ENCODE data around the gene PPP4R4.

The PPP4R4 gene

DNA sequence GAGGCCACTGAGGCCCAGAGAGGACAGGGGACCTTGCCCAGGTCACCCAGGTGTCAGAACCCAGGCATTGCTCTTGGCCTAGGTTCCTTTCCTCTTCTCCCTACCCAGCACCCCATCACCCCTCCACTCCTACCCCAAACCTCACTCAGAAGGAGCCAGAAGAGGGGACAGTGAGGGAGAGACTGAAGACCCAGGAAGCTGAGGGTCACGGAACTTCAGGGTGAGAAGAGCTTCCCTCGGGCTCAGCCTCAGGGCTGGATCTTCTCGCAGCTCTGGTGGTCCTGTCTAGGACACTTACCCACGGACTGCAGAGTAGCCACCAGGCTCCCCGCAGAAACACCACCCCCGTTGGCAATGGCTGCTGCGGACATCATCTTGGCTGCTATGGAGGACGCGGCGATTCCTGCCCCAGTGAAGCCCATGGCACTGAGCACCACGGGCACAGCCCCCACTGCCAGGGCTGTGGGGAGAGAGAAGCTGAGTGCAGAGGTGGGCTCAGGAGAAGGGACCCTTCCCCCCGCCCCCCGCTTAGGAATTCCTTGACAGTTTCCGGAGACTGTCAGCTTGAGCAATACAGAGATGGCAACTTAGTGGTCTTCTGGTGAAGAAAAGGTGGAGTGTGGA lies 45.8 kb upstream of the PPP4R4 start:
- no peak for DNase-seq (ENCODE audit: low spot score)
- Histone ChIP-seq H3K4me3 (peak overlapping the region; percentile 77), H3K27ac (peak overlapping the region in 1 of 2 donors; percentile 87)
- TF ChIP-seq, protein P1, sequence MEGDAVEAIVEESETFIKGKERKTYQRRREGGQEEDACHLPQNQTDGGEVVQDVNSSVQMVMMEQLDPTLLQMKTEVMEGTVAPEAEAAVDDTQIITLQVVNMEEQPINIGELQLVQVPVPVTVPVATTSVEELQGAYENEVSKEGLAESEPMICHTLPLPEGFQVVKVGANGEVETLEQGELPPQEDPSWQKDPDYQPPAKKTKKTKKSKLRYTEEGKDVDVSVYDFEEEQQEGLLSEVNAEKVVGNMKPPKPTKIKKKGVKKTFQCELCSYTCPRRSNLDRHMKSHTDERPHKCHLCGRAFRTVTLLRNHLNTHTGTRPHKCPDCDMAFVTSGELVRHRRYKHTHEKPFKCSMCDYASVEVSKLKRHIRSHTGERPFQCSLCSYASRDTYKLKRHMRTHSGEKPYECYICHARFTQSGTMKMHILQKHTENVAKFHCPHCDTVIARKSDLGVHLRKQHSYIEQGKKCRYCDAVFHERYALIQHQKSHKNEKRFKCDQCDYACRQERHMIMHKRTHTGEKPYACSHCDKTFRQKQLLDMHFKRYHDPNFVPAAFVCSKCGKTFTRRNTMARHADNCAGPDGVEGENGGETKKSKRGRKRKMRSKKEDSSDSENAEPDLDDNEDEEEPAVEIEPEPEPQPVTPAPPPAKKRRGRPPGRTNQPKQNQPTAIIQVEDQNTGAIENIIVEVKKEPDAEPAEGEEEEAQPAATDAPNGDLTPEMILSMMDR (IDR thresholded peaks at IDR 0.05): no peak

DNA sequence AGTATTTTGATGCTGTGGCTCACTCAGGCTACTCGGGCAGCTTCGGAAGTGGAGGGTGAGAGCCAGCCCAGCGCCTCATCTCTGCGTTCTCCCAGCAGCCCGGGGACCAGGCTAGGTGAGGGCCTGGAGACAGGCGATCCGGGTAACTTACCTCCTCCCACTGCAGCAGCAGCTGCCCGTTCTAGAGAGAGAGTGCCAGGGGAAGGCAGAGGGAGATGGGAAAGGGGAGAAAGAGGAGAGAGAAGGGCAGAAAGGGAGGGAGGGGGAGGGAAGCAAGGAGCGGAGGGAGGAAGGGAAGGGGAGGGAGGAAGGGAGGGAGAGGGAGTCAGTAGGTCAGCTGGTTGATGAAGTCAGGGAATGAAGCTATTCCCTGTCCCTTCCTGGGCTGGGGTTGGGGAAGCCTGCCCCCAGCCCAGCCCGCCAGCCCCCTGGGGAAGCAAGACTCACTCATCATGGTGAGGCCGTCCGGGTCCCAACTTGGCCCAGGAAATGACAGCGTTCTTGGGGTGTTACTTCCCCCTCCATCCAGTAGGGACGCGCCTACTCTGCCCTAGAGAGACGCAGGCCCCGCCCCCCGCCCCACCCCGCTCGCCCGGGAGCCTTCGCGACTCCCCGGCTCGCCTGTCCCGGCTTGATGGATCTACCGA lies 44.9 kb upstream of the PPP4R4 start, which contains the start of gene IFI27L2:
Gene IFI27L2, minus strand, starts transcription at position 494 of the 647 bp plus-strand sequence. Its CDS starts 40 bp downstream, at position 454.
- DNase-seq (ENCODE audit: low spot score): peak; percentile 85
- TF ChIP-seq, protein P1 (IDR thresholded peaks at IDR 0.05): no peak
- H3K27ac ChIP-seq: peak within 1 kb of the TSS; percentile 80 to 87
- peak within 1 kb of the TSS; percentile 77 for H3K4me3 ChIP-seq

DNA sequence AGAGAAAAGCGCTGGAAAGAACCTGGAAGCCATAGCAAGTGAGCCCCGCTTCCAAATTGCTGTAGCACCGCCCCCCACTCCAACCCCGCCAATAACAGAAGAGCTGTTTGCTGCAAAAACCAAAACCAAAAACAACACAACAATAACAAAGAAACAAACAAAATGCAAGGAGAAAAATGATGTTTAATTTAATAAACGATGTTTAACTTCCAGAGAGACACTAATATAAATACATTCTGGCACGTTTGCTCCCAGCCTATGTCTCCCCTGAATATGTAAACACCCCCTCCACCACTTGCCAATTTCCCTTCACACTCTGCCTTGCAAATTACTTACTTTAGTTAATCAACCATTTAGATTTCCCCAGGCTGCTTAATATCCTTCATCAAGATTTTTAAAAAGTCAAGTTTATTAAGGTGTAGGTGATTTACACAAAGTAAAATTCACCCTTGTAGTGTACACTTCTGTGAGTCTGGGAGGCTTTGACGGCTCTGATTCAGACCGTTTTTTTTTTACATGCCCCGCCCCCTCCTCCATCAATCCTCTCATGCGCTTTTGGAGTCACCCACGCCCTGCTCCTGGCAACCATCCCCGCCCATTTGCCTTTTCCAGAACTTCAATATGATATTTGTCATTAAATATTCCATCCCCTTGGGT lies 44.2 kb upstream of the PPP4R4 start:
- peak; percentile 69 for DNase-seq (ENCODE audit: low spot score)
- Histone ChIP-seq H3K4me3 (peak overlapping the region; percentile 77), H3K27ac (peak overlapping the region; percentile 80 to 87)
- TF ChIP-seq, protein P1 (IDR thresholded peaks at IDR 0.05): no peak

DNA sequence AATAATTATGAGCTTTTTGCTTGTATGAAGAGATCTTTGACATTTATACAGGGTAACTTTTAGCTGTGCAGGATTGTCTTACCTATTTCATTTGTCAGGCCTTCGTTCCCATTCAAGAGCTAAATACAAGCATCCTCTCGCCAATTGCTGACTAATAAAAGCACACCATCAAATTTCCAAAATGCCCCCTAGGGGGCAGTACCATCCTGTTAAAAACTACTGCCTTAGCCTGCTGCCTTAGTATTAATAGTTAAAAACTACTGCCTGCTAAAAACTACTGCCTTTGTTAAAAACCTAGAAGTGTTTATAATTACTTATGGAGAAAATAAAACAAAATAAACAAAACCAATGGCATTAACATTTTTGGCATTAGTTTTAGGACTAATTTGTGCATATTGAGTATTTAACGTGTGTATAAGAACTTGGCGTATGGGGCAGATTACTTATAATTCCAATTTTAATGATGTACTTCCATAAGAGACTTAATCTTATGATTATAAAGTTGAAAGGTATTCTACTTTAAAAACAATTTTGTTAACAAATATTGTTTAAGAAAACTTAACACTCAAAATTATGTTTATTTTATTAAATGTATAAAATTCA lies 41.7 kb upstream of the PPP4R4 start:
- DNase-seq (ENCODE audit: low spot score): peak; percentile 36
- TF ChIP-seq, protein P1 (IDR thresholded peaks at IDR 0.05): peak; percentile 63
- no peak overlapping the region for H3K4me3 ChIP-seq
- no peak overlapping the region for H3K27ac ChIP-seq

DNA sequence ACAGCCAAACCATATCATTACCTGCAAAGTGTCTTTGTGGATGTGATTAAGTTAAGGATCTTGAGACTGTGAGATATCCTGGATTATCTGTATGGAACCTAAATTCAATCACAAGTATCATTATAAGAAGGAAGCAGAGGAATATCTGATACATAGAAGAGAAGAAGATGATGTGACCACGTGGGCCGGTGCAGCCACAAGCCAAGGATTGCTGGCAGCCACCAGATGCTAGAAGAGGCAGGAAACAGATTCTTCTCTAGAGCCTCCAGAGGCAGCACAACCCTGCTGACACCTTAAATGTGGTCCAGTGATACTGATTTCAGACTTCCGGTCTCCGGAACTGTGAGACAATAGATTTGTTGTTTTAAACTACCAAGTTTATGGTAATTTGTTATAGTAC lies 38.6 kb upstream of the PPP4R4 start:
- TF ChIP-seq, protein P1 (IDR thresholded peaks at IDR 0.05): no peak
- DNase-seq (ENCODE audit: low spot score): no peak
- Histone ChIP-seq H3K27ac (no peak overlapping the region), H3K4me3 (no peak overlapping the region)

DNA sequence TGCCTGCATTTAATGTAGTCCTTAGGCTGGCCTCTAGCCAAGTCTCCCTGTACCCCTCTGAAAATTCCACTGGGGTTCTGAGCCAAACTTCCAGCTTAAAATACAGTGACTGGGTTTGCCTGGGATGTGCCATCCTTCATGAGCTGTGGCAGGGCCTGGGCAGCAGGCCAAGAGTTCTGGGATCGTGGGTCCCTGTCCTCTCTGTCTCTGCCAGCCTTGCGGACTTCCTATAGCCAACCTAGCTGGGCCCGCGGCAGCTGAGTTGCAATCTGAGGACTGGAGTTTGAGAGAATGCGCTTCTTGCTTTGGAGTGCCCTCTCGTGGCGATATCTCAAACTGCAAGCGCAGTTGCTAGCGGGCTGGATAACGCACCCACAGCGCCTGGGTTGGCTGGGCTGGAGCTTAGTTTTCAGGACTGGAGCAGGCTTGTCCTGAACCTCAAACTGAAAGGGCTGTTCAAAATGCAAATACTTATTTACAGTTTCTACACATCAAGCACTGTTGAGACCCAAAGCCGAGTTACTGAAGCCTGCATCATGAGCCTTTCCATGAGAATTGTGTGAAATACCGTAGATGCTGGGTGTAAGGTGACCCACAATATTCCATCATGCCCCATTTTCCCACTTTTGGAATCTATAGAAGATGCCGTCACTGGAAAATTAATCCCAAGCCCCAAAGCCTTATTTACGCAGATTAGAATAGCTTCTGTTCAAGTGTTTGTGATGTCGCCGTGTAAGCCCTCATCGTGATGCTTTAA lies 37.4 kb upstream of the PPP4R4 start:
- TF ChIP-seq, protein P1 (IDR thresholded peaks at IDR 0.05): peak; percentile 91
- Histone ChIP-seq H3K4me3 (no peak overlapping the region), H3K27ac (no peak overlapping the region)
- DNase-seq (ENCODE audit: low spot score): peak; percentile 84

Measured in coronary artery (tissue), 2 donors.